ENCODE data around the gene BEAN1.

- TF ChIP-seq, protein P1, sequence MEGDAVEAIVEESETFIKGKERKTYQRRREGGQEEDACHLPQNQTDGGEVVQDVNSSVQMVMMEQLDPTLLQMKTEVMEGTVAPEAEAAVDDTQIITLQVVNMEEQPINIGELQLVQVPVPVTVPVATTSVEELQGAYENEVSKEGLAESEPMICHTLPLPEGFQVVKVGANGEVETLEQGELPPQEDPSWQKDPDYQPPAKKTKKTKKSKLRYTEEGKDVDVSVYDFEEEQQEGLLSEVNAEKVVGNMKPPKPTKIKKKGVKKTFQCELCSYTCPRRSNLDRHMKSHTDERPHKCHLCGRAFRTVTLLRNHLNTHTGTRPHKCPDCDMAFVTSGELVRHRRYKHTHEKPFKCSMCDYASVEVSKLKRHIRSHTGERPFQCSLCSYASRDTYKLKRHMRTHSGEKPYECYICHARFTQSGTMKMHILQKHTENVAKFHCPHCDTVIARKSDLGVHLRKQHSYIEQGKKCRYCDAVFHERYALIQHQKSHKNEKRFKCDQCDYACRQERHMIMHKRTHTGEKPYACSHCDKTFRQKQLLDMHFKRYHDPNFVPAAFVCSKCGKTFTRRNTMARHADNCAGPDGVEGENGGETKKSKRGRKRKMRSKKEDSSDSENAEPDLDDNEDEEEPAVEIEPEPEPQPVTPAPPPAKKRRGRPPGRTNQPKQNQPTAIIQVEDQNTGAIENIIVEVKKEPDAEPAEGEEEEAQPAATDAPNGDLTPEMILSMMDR (conservative IDR thresholded peaks at IDR 0.05 in 1 of 2, IDR thresholded peaks at IDR 0.05 in 1 of 2; ENCODE audit: extremely low read depth in 1 of 2, insufficient read depth in 1 of 2, low read depth in 1 of 2, low read length in 2 of 2): no peak
- TF ChIP-seq EZH2 (IDR thresholded peaks at IDR 0.05; ENCODE audit: borderline replicate concordance, low read length): no peak
Measured at GRCh38 chr16:66434619-66435430, 7.7 kb downstream of the BEAN1 start.
